ENCODE data around the gene WWOX.
A peak's percentile ranks its signal among the peaks of the same experiment; 100 is the strongest.

The WWOX gene

GRCh38 chr16:78746718-78747117, 647.3 kb downstream of the WWOX start:
- no peak overlapping the region for H3K9ac ChIP-seq (ENCODE audit: low read depth, low read length)
- DNase-seq (no peak), ATAC-seq (ENCODE audit: insufficient read depth, low read depth) (no peak)
- no peak overlapping the region for H3K4me3 ChIP-seq (ENCODE audit: low read depth in 1 of 2, low read length in 2 of 2)
- H3K36me3 ChIP-seq (ENCODE audit: insufficient read depth, low read length): no peaks in the 10 kb centered on the region
- no peak overlapping the region for H3K27ac ChIP-seq (ENCODE audit: low read length)
- H3K9me3 ChIP-seq (ENCODE audit: insufficient read depth, low read length, severe bottlenecking): no peaks in the 10 kb centered on the region
- H3K27me3 ChIP-seq (ENCODE audit: insufficient read depth, low read length, poor library complexity): no peaks in the 10 kb centered on the region
- H3K79me2 ChIP-seq (ENCODE audit: insufficient read depth, low read length): no peaks in the 10 kb centered on the region
- no peak overlapping the region for H3K4me2 ChIP-seq (ENCODE audit: insufficient read depth, low read length)
- peaks cover 16% of the 10 kb centered on the region for H3K4me1 ChIP-seq (ENCODE audit: insufficient read depth, low read length)
- H4K20me1 ChIP-seq (ENCODE audit: insufficient read depth, low read length): no peaks in the 10 kb centered on the region
- TF ChIP-seq CTCF (IDR thresholded peaks at IDR 0.05; ENCODE audit: borderline replicate concordance, extremely low read depth, low read length, poor library complexity, severe bottlenecking) (no peak), EZH2 (IDR thresholded peaks at IDR 0.05; ENCODE audit: borderline replicate concordance, low read depth, low read length, severe bottlenecking) (no peak)
- H2AFZ ChIP-seq (ENCODE audit: low read depth, low read length): no peak overlapping the region

- Histone ChIP-seq H4K20me1 (ENCODE audit: insufficient read depth, low read length) (no peaks in the 10 kb centered on the region), H3K4me3 (ENCODE audit: low read depth in 1 of 2, low read length in 2 of 2) (no peak overlapping the region), H3K9me3 (ENCODE audit: insufficient read depth, low read length, severe bottlenecking) (no peaks in the 10 kb centered on the region), H3K27ac (ENCODE audit: low read length) (no peak overlapping the region), H3K9ac (ENCODE audit: low read depth, low read length) (no peak overlapping the region), H3K79me2 (ENCODE audit: insufficient read depth, low read length) (no peaks in the 10 kb centered on the region), H2AFZ (ENCODE audit: low read depth, low read length) (no peak overlapping the region), H3K4me2 (ENCODE audit: insufficient read depth, low read length) (no peak overlapping the region), H3K36me3 (ENCODE audit: insufficient read depth, low read length) (no peaks in the 10 kb centered on the region), H3K27me3 (ENCODE audit: insufficient read depth, low read length, poor library complexity) (no peaks in the 10 kb centered on the region), H3K4me1 (ENCODE audit: insufficient read depth, low read length) (peaks cover 16% of the 10 kb centered on the region)
- ATAC-seq (ENCODE audit: insufficient read depth, low read depth) (no peak), DNase-seq (no peak)
- no peak for TF ChIP-seq CTCF (IDR thresholded peaks at IDR 0.05; ENCODE audit: borderline replicate concordance, extremely low read depth, low read length, poor library complexity, severe bottlenecking)
- TF ChIP-seq EZH2 (IDR thresholded peaks at IDR 0.05; ENCODE audit: borderline replicate concordance, low read depth, low read length, severe bottlenecking): no peak
Measured at GRCh38 chr16:78748220-78748929, 648.9 kb downstream of the WWOX start.

- peak; percentile 91 for ATAC-seq (ENCODE audit: insufficient read depth, low read depth)
- Histone ChIP-seq H3K4me1 (ENCODE audit: insufficient read depth, low read length) (peaks cover 16% of the 10 kb centered on the region), H3K4me2 (ENCODE audit: insufficient read depth, low read length) (peak overlapping the region; percentile 10), H3K27me3 (ENCODE audit: insufficient read depth, low read length, poor library complexity) (no peaks in the 10 kb centered on the region), H4K20me1 (ENCODE audit: insufficient read depth, low read length) (no peaks in the 10 kb centered on the region), H3K27ac (ENCODE audit: low read length) (peak overlapping the region; percentile 64), H3K79me2 (ENCODE audit: insufficient read depth, low read length) (no peaks in the 10 kb centered on the region), H3K36me3 (ENCODE audit: insufficient read depth, low read length) (no peaks in the 10 kb centered on the region), H3K9me3 (ENCODE audit: insufficient read depth, low read length, severe bottlenecking) (no peaks in the 10 kb centered on the region), H3K9ac (ENCODE audit: low read depth, low read length) (peak overlapping the region; percentile 12; the same call in 1 of the 2 replicates), H3K4me3 (ENCODE audit: low read depth in 1 of 2, low read length in 2 of 2) (no peak overlapping the region), H2AFZ (ENCODE audit: low read depth, low read length) (no peak overlapping the region)
- TF ChIP-seq EZH2 (IDR thresholded peaks at IDR 0.05; ENCODE audit: borderline replicate concordance, low read depth, low read length, severe bottlenecking) (no peak), CTCF (IDR thresholded peaks at IDR 0.05; ENCODE audit: borderline replicate concordance, extremely low read depth, low read length, poor library complexity, severe bottlenecking) (no peak)
- no peak for DNase-seq
Measured at GRCh38 chr16:78749745-78750268, 650.4 kb downstream of the WWOX start.
